K562 (cell line): ENCODE results near the gene CEBPB. TPM values are rescaled to one million over a fixed set of nuclear protein-coding genes. Genes with fewer than 3 reads are reported as not detected.
A peak's percentile ranks its signal among the peaks of the same experiment; 100 is the strongest.

Source experiments
- HMGN3 ChIP-seq: IDR thresholded peaks from 2 replicates; pipeline ENCODE4 v1.6.1; 2011; ENCODE audit warnings: borderline replicate concordance, low read depth, mild to moderate bottlenecking, mixed read lengths, low read length; ENCODE audit not compliant: insufficient read length; ENCODE audit errors: extremely low read depth
- KLF6 ChIP-seq: fragments of 250-450 bp; sonication (Bioruptor Pico); IDR thresholded peaks from 2 replicates; pipeline ENCODE4 v1.4.0; 2020; ENCODE audit warnings: mild to moderate bottlenecking, moderate library complexity, borderline replicate concordance
- MTA1 ChIP-seq: fragments of 450-650 bp; IDR thresholded peaks from 2 replicates; pipeline ENCODE4 v1.6.1; 2017; ENCODE audit warnings: borderline replicate concordance
- NFYB ChIP-seq: IDR thresholded peaks from 2 replicates; pipeline ENCODE4 v1.6.1; 2011; ENCODE audit warnings: mild to moderate bottlenecking, moderate library complexity; ENCODE audit not compliant: insufficient read length; ENCODE audit errors: extremely low read depth
- PATZ1 ChIP-seq: fragments of 250-450 bp; sonication (Bioruptor Pico); IDR thresholded peaks from 2 replicates; pipeline ENCODE4 v1.5.0; 2020; ENCODE audit warnings: mild to moderate bottlenecking, borderline replicate concordance
- RB1 ChIP-seq: fragments of 450-650 bp; IDR thresholded peaks from 2 replicates; pipeline ENCODE4 v1.6.1; 2017; ENCODE audit warnings: low read depth, mild to moderate bottlenecking
- SP1 ChIP-seq: sonication (generic); formaldehyde crosslinking; IDR thresholded peaks from 2 replicates; pipeline ENCODE4 v1.8.1; 2022; ENCODE audit warnings: mild to moderate bottlenecking, missing genetic modification reagents
- SRF ChIP-seq, 2 experiments: fragments of 250-450, 450-650 bp in 1 of 2; sonication (Bioruptor Pico) in 1 of 2; sonication (generic) in 1 of 2; formaldehyde crosslinking; IDR thresholded peaks; 2 replicates each; pipeline versions ENCODE4 v1.5.0 to v1.5.1; 2020 to 2022; ENCODE audit warnings: mild to moderate bottlenecking in 1 of 2, missing genetic modification reagents in 1 of 2
- THAP12 ChIP-seq: fragments of 250-450 bp; sonication (Bioruptor Pico); IDR thresholded peaks from 2 replicates; pipeline ENCODE4 v1.9.0; 2021; ENCODE audit warnings: mild to moderate bottlenecking, inconsistent platforms
- TSHZ1 ChIP-seq: fragments of 250-450 bp; sonication (Bioruptor Pico); IDR thresholded peaks from 2 replicates; pipeline ENCODE4 v1.4.0; 2020; ENCODE audit warnings: mild to moderate bottlenecking, moderate library complexity
- UBTF ChIP-seq, 2 experiments: IDR thresholded peaks; 2 replicates each; pipeline ENCODE4 v1.6.1; 2012; ENCODE audit warnings: improper control_type of control experiment in 2 of 2, low read depth in 2 of 2, low read length in 2 of 2, borderline replicate concordance in 1 of 2
- ZBTB7A ChIP-seq: IDR thresholded peaks from 2 replicates; pipeline ENCODE4 v1.6.1; 2011; ENCODE audit warnings: low read depth, mild to moderate bottlenecking, low read length, moderate library complexity, borderline replicate concordance; ENCODE audit not compliant: control insufficient read depth
- ZNF23 ChIP-seq: fragments of 250-450 bp; sonication (Bioruptor Pico); IDR thresholded peaks from 2 replicates; pipeline ENCODE4 v1.4.0; 2020; ENCODE audit warnings: mild to moderate bottlenecking
- ZNF24 ChIP-seq: fragments of 450-650 bp; IDR thresholded peaks from 2 replicates; pipeline ENCODE4 v1.6.1; 2016
- ZNF311 ChIP-seq: fragments of 250-450 bp; sonication (Bioruptor Pico); IDR thresholded peaks from 2 replicates; pipeline ENCODE4 v1.4.0; 2020; ENCODE audit warnings: mild to moderate bottlenecking, moderate library complexity
- polyA plus RNA-seq, 8 experiments: library from polyadenylated mRNA; depleted of rRNA in 4 of 8; stranded (reverse) in 5 of 8; unstranded in 3 of 8; fragments of >200 nt; fragmentation: Nextera tagmentation in 2 of 8; fragmentation: Illumina TruSeq in 1 of 8; extraction: Ambion mirVana in 2 of 8; extraction: Trizol in 1 of 8; gene quantifications; 2 replicates each; pipeline versions ENCODE4 v1.2.1 to v1.2.3, GENCODE V29; 2011 to 2014; ENCODE audit warnings: inconsistent platforms in 1 of 8, missing spikeins in 1 of 8
- total RNA-seq, 7 experiments: library from RNA; depleted of rRNA in 6 of 7; stranded (reverse); fragments of >200 nt in 6 of 7; fragmentation: Illumina TruSeq in 2 of 7; extraction: Trizol in 2 of 7; gene quantifications; 2 replicates each; pipeline versions ENCODE4 v1.2.1 to v1.2.3, GENCODE V29; 2011 to 2021; ENCODE audit warnings: low replicate concordance in 1 of 7

The CEBPB gene
- total and polyA plus RNA-seq, 9 of the 15 experiments (the other 6 are each of a cell fraction or from before 2014, with no cell fraction given): 1.2 to 72.6 (median 7.8) TPM

- TF ChIP-seq PATZ1: no peak
- peak; percentile 89 for TF ChIP-seq NFYB
- TF ChIP-seq RB1: peak; percentile 78
- TF ChIP-seq HMGN3: peak; percentile 60
- TF ChIP-seq ZNF24: peak; percentile 20; the same call in 1 of the 2 replicates
- TF ChIP-seq TSHZ1: no peak
- TF ChIP-seq ZBTB7A: 0 out of 2 replicates have a peak, but pooled peaks have one; percentile 10
- TF ChIP-seq THAP12 (CRISPR knock-in tag): peak; percentile 64
- peak; percentile 40 to 64; a peak in 2 of 4 replicates for TF ChIP-seq UBTF (IDR thresholded peaks at IDR 0.05; ENCODE audit: borderline replicate concordance in 1 of 2, low read depth in 2 of 2, low read length in 2 of 2)
- TF ChIP-seq KLF6: peak; percentile 63; the same call in 1 of the 2 replicates
- TF ChIP-seq ZNF23 (CRISPR knock-in tag): no peak
- peak; percentile 49; the same call in 1 of the 2 replicates for TF ChIP-seq ZNF311
- TF ChIP-seq MTA1: no peak
- TF ChIP-seq SP1 (CRISPR knock-in tag): peak; percentile 43; the same call in 1 of the 2 replicates
- TF ChIP-seq SRF (CRISPR knock-in tag; IDR thresholded peaks at IDR 0.05): peak in 1 of 2 experiments; percentile 5; a peak in 1 of 4 replicates
Measured at GRCh38 chr20:50153500-50154377, 36.9 kb upstream of the CEBPB start, which contains the start of gene PEDS1 (continued).
